Eye (tissue), 1 donor: ENCODE data around the gene LRRTM3.

ENCODE experiments used
- DNase-seq: peaks from one replicate; pipeline ENCODE4 v3.0.0-alpha.2; 2015

LRRTM3 gene

DNA sequence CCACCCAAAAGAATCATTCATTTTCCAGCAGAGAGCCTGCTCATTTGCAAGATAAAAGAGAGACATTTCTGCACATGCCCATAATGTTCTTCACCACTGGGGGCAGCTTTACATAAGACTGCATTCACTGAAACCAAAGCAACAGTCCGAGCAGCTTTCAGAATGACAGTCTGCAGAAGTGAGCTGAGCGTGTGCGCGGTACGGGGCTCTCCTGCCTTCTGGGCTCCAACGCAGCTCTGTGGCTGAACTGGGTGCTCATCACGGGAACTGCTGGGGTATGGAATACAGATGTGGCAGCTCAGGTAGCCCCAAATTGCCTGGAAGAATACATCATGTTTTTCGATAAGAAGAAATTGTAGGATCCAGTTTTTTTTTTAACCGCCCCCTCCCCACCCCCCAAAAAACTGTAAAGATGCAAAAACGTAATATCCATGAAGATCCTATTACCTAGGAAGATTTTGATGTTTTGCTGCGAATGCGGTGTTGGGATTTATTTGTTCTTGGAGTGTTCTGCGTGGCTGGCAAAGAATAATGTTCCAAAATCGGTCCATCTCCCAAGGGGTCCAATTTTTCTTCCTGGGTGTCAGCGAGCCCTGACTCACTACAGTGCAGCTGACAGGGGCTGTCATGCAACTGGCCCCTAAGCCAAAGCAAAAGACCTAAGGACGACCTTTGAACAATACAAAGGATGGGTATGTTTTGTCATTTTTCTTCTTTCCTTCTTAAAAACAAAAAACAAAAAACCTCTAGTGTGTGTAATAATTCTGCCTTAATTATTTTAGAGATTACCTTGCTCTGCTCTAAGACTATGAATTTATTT, at the start of gene LRRTM3:
LRRTM3 (plus strand) TSS at position 141 of the 820 bp plus-strand sequence.
- DNase-seq: peak; percentile 93

DNA sequence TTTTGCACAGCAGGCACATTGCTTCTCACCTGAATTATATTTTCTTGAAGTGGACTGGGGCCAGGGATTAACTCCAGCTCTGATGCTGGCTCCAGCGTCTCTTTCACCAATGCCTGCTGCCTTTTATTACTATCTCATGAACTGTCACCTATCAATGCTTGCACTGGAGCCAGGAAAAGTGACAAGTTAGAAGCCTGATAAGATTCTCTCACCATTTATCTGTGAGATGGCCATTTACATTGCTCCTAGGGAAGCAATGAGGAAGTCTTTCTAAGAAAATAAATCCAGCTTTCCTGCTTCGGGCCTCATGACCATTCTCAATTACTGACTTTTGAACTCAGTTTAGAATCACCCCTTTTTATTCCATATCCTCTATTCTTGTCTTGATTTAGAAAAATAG, 48.5 kb upstream of the LRRTM3 start:
- no peak for DNase-seq

DNA sequence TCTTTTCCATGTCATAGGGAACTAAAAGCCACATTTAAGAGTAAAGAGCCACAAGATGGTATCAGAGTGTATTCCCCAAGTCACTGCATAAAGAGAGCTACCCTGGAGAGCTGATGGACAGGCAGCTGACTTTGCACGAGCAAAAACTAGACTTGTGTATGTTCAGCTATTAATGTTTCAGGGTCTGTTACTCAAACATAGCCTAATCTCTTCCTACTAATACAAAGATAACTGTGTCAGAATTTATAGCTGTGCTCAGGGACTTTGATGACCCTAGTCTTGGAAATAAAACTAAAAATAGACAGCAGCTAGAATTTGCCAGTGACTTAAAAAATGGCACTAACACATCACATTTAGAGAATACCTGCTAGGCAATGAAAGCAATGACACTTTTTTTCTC, 45.5 kb upstream of the LRRTM3 start:
- no peak for DNase-seq

DNA sequence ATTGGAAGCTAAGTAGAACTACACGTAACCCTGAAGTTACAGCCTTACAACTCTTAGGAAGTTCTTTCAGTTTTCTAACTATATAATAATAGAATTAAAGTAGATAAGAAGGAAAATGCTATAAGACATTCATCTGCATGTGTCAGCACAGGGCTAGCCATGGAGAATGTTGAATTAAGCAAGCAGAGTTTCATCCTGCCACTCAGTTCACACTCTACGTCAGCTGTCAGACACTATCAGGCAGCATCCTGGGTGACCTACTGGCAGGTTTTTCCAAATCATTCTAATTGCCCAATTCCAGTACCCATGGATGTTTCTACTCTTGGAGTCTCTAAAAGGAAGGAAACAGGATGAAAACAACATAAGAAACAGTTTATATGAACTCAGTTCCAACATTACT, 45.0 kb upstream of the LRRTM3 start:
- no peak for DNase-seq

DNA sequence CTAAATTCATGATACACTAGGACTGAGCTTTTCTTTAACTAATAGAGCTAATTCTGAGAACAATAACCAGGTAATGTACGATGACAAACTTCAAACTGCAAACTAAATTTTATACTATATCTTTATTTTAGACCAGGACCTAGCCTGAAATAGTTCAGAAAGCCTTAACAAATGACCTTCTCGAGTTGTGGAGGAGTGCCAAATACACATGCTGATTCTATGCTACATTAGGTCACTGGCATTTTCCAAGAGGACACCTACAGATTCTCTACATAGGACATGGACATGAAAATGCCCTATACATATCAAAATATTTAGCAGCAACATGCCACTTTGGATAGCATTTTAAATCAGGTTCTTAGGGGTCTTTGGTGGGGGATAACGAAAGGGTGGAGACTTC, 44.0 kb upstream of the LRRTM3 start:
- DNase-seq: no peak

DNA sequence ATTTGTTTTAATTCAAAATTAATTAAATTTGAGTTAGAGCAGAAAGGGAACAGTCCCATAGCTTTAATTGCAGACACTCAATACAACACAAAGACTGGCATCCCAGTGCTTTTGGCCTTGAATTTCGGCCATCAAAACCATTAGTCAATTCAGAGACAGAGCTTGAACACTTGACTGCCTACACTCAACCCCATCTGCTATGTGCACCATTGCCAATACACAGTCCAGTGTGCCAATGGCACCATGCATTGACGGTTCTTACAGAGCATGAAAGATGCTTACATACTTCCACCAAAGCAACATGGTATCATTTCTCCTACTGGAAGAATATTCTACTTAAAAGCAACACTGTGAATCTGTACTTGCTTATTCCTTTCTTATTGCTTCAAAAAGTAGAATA, 43.6 kb upstream of the LRRTM3 start:
- DNase-seq: no peak

DNA sequence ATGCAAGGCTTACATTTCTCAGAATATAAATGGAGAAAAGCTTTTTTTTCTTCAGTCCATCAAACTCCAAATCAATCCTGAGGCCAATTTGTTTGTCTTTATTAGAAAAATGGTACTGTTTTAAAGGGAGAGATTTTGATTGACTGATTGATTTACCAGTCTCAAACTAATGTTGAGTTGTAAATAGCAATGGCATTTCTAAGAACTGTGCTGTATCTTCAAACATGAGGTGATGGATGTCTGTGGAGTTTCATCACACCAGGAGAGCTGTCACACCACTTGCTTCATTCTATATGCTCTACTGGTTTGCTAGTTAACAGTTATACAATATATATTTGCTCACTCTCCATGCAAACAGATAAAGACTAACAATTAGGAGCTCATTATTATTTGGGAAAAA, 39.0 kb upstream of the LRRTM3 start:
- no peak for DNase-seq

DNA sequence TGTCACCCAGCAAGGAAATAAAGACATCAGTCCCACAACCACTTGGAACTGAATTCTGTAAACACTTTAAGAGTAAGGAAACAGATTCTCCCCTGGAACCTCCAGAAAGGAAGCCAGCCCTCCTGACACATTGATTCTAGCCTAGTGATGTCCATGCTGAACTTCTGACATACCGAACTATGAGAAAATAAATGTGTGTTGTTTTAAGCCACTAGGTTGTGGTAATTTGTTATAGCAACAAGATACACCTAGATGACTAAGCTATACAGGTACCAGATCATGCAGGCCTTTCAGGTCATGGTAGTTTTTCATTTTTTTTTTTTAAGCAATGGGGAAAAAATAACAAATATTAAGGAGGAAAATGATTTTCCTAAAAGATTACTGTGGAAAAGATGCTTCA, 37.6 kb upstream of the LRRTM3 start:
- DNase-seq: no peak

DNA sequence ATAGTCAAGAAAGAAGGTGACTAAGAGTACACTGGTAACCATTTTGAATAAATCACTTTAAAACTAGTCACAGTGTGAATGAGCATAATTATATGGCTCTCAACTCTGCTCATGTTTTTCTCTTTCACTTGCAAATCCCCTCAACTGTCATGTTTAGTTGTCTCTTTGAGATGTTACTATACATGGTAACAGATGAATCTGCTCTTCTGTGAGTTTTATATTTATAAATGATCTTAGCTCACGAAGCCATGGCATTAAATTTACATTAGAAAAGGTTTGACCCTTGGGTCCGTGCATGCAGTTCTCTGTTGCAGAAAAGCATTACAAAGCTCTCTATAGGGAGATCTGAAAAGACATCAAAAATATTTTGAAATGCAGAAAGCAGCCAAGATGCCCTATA, 33.0 kb upstream of the LRRTM3 start:
- no peak for DNase-seq

DNA sequence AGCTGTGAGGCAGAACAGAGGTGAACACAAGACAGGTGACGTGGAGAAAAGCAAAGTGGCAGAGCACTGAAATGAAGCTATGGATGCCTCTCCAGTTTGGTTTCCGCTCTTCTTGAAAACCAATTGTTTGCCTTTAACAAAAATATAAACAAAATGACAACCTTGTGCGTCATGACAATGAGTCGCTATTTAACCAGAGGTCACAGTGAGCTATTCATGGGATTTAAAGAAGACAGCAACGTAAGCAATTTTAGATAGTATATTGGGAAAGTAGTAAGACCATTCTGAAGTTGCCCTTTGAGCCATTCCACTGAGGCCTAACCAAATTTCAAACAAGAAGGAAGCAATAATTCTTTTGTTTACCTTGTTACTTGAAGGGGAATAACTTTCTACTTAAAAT, 15.2 kb upstream of the LRRTM3 start:
- no peak for DNase-seq

DNA sequence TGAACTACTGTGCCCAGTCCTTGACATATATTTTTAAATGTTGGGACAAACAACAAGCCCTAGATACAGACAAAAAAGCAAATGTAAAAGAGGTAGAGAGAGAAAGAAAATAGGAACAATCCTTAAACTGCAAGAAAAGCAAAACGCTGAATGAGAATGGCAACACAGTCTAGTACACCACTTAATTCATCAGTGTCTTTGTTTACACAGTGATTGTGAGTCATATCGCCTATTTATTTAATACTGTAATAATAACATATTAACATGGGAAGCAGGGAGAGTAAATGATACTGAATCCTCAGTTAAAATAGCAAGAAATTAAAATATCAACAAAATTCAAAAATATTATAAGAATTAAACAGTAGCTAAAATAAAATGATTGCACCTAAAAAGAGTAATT, 9.8 kb upstream of the LRRTM3 start:
- no peak for DNase-seq

DNA sequence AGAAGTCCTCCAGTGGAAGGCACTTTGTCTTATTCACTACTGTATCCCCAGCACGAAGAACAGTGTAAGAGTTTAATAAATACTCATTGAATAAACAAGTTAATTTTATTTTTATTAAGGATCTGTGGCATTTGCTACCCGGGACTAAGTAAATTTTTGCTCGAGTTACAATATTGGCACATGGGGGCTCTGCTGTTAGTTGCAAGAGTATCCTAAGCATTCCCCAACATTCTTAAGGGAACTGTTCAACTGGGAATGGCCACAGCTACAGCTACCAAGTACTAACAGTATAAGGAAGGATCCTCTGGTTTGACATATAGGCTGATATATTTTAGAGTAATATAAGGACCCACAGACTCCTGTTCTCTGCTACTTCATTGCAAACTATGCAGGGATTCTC, 8.7 kb upstream of the LRRTM3 start:
- no peak for DNase-seq

DNA sequence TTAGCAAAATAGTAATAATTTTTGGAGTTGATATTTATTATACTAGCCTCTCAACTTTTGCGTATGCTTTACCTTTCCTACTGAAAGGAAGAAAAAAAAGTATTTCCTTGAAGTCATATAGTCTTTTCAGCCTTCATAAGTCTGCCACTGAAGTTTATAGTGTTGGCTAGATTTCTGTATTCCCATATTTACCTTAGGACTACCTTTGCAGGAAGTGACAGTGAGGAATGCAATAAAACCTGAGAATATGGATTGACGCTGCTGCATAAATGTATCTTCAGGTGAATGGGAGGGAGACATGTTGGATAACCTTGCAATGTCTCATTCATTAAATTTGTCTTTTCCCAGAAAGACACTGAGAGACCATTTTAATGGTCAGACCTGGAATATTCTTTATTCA, 6.6 kb upstream of the LRRTM3 start:
- DNase-seq: no peak

DNA sequence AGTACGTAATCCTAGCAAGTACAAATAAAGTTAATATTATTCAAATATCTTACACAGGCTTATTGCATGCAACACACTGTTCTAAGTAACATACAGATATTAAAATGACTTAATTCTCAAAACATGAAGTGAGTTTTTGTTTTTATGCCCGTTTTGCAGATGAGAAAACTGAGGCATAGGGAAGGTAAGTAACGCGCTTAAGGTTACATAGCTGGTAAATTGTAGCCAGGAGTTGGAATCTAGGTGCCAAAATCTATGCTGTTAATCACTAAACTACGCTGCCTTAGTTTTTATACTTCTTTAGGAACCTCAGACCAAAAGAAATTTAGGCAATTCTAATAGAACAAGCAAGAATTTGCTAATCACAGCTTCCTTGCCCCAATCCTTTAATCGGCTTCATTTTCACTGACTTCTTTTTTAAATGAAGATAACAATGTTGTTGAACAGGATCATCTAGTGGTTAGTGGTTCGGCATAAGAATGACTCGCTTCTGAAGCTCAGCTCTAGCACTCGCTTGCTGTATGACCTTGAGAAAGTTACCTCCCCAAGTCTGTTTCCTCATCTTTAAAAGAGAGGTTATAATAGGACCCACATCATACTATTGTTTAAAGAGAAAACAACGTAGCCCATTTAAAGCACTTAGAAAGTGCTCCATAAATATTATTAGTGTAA, 1.0 kb upstream of the LRRTM3 start:
- DNase-seq: no peak

DNA sequence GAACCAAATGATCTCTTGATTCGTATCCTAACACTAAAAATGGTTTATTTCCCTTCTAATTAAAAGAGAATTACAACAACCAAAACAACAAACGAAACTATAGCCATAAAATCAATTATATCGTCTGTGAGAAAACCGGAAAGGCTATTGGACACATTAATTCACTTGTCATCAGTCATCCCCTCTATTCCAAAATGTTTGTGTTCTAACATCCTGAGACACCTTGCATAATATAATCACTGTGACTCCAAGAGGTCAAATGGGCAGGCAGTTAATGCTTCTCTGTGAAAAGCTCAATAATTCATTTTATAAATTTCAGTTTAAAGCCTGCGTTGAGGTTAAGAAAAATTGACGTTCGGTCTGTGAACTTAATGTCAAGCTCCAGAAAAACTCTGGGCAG, 463 bp upstream of the LRRTM3 start:
- DNase-seq: no peak

DNA sequence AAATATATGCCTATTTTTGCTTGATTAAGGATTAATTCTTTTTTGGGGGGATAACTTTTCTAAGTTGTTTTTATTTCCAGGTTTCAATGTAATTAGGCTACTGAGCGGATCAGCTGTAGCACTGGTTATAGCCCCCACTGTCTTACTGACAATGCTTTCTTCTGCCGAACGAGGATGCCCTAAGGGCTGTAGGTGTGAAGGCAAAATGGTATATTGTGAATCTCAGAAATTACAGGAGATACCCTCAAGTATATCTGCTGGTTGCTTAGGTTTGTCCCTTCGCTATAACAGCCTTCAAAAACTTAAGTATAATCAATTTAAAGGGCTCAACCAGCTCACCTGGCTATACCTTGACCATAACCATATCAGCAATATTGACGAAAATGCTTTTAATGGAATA, 1.0 kb downstream of the LRRTM3 start:
- no peak for DNase-seq

DNA sequence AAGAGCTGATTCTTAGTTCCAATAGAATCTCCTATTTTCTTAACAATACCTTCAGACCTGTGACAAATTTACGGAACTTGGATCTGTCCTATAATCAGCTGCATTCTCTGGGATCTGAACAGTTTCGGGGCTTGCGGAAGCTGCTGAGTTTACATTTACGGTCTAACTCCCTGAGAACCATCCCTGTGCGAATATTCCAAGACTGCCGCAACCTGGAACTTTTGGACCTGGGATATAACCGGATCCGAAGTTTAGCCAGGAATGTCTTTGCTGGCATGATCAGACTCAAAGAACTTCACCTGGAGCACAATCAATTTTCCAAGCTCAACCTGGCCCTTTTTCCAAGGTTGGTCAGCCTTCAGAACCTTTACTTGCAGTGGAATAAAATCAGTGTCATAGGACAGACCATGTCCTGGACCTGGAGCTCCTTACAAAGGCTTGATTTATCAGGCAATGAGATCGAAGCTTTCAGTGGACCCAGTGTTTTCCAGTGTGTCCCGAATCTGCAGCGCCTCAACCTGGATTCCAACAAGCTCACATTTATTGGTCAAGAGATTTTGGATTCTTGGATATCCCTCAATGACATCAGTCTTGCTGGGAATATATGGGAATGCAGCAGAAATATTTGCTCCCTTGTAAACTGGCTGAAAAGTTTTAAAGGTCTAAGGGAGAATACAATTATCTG, 1.6 kb downstream of the LRRTM3 start:
- DNase-seq: peak; percentile 43

DNA sequence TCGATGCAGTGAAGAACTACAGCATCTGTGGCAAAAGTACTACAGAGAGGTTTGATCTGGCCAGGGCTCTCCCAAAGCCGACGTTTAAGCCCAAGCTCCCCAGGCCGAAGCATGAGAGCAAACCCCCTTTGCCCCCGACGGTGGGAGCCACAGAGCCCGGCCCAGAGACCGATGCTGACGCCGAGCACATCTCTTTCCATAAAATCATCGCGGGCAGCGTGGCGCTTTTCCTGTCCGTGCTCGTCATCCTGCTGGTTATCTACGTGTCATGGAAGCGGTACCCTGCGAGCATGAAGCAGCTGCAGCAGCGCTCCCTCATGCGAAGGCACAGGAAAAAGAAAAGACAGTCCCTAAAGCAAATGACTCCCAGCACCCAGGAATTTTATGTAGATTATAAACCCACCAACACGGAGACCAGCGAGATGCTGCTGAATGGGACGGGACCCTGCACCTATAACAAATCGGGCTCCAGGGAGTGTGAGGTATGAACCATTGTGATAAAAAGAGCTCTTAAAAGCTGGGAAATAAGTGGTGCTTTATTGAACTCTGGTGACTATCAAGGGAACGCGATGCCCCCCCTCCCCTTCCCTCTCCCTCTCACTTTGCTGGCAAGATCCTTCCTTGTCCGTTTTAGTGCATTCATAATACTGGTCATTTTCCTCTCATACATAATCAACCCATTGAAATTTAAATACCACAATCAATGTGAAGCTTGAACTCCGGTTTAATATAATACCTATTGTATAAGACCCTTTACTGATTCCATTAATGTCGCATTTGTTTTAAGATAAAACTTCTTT, 2.3 kb downstream of the LRRTM3 start:
- peak; percentile 77 for DNase-seq

DNA sequence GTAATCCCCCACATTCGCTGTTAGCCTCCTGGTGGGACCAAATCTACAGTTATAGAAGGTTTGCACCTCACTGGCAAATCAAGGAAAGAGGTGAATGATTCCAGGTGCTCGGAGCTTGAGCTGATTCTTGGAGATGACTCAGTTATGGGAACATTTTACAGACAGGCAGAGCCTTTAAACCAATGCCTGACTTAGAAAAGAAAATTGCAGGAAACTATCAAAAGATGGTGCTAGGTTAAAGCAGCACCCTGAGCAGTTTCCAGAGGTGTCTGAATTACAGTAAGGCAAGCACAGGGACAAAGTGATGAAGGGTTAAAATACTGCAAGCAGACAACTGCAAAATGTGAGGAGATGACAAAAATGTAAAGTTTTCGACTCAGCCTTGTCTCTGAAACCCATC, 2.9 kb downstream of the LRRTM3 start:
- no peak for DNase-seq

DNA sequence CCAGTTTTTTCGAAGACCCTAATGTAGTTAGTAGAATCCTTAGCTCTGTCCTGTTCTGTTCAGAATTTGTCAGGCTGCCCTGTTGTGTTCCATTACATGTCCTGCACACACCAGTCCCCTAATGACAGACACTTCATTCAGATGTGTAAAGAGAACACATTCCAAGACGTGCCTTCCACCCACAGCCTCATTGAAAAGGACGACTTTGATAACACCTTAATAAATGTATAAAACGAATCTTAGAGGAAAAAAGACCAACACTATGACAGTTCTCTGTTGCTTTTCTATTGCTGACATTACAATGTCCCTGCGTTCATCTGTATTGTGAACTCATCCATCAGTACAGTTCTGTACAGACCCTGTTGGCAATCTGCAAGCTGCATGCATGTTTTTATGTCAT, 3.5 kb downstream of the LRRTM3 start:
- DNase-seq: peak; percentile 17

DNA sequence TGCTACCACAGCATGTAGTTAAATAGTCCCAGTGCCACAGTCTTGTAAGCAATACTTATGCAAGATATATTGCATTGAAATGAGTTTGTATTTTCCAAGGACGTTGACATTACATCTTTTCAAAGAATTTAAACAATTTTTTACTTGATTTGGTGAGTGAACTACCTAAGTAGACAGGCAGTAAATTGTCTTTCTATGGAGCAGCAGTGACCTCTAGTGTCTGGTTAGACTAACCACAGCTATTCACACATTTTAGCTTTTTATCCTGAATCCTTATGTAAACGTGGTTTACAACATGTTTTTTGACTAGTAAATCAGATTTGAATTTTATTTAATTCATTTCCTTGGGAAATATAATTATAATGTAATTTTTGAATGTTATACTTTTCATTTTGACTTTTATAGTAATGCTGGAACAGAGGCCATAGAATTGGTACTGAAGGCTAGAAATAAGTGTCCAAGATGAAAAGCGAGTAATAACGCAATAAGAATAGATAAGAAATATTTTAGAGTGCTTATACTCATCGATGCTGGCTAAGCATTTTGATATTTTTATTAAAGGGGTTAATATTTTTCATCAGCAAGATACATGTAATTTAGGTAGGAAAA, 5.6 kb downstream of the LRRTM3 start:
- peak; percentile 89 for DNase-seq

DNA sequence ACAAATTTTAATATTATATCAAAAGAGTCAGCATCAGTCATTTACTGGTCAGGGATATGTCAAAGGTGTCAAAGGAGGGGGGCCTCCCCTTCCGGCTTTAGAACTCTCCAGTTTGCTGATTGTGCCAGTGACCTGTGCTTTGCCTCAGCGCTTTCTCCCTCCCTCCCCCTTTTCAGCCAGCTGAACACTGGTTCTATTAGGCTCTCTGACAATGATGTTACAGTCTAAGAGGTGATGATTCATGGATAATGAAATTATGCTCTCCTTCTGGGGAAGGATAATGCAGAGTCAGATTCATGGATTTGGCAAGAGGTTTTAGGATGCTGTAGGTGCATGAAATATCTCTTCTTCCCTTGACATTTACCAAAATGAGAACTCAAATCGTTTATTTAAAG, 6.1 kb downstream of the LRRTM3 start:
- DNase-seq: peak; percentile 43

DNA sequence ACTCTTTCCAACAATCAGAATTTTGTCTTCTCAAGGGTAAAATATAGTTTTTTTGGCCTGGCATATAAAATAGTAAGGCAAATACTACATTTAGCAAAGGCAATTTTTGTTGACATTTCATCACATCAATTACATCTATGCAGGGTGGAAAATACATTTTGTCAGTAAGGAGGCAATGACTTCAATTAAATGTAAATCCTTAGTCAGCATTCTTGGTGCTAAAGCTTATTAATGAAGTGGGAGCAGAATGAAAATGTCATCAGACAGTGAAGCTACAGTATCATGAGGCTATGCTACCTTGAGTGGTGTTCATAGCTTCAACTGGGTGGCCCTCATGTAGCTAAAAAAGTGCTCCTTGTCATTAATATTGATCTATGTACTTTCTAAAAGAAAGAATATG, 8.9 kb downstream of the LRRTM3 start:
- DNase-seq: no peak
